ENCODE data around the gene PRMT5. TPM values are rescaled to one million over a fixed set of nuclear protein-coding genes. Genes with fewer than 3 reads are reported as not detected.
A peak's percentile ranks its signal among the peaks of the same experiment; 100 is the strongest.
"Not testable (repeated sequence)": the region's sequence is repeated elsewhere in the genome, so short reads cannot be mapped to it uniquely, and the experiment has no call there.

The PRMT5 gene
- 54.8 TPM for total RNA-seq
- long read RNA-seq, transcript PRMT5-202 (17 exons, 2,531 nt): major isoform, 115 of 177 reads
- long read RNA-seq, transcript PRMT5-204 (17 exons, 2,418 nt): minor isoform, 7 of 177 reads
- long read RNA-seq, partial matches to known transcripts: 14 of 177 reads
- long read RNA-seq, other reads (novel, unspliced or antisense): 38 of 177 reads

DNA sequence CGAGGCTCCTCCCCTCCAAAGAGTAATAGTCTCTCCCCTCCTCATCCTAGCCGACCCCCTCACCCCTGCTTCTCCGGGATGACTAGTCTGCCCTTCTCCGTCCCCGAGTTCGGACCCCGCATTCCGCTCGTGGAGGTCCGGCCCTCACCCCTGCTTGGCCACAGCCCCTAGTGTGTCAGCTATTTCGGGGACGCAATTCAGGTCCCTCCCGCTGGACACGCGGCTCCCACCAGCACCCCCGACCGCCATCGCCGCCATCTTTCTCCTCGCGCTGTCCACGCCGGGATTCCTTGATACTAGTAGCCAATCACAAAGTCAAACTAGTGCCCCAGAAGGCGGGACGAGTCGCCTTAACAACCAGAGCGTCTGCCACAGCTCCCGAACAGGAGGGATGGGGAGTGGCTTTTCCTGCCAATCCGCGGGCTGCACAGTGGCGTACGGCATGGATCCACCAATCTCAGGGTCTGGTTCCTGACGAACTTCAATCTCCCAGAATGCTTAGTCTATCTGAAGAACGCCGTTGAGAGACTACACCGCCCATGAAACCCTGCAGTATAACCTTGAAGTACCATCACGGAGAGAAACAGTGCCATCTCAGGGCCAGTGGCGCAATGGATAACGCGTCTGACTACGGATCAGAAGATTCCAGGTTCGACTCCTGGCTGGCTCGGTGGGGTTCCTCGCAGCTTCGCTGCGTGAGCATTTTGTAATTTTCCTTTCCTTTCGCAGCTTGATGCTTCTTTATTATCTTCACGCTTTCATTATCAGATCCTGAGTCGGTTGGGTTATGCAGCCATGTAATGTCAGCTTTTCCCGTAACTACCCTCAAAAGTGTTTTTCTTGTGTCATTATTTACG lies at the start of gene PRMT5:
PRMT5 (minus strand) TSS at position 273 of the 857 bp plus-strand sequence; CDS start at position 258, 15 bp downstream.
- DNase-seq (ENCODE audit: low spot score): peak; percentile 97

- no peak for DNase-seq (ENCODE audit: low spot score)
Observed at GRCh38 chr14:22978487-22978837, 49.3 kb upstream of the PRMT5 start.

DNA sequence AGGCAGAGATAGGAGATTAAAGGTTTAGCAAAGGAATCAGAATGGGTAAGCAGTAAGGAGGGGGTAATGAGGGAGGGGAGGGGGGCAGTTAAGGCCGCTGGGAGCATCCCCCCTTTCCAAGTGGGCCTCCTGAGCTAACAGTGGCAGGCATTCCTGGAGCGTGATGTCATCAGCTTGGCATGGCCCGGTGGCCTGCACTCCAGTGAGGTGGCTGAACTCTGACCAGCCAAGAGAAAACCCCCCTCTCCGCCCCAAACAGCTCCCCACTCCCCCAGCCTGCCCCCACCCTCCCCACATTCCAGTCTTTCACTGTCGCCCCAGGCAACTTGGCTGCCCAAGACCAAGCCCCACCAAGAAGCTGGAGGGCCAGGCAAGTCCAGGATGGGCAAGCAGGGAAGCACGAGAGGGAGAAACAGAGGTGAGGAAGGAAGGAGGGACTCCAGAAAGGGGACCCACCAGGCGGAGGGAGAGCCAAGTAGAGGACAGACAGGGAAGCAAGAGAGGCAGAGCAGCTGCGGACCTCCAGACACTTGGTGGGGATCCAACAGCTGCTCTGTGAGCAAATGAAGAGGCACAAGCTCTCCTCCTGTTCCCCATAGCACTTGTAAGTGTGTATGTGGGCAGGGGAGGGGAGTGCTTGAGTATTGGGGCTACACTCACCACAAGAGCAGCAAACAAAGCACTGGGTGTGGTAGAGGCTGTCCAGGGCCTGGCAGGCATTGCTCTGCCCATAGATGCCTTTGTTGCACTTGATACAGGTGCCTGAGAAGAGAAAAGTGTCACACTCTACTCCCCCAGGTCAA lies 48.7 kb upstream of the PRMT5 start:
- no peak for DNase-seq (ENCODE audit: low spot score)

DNA sequence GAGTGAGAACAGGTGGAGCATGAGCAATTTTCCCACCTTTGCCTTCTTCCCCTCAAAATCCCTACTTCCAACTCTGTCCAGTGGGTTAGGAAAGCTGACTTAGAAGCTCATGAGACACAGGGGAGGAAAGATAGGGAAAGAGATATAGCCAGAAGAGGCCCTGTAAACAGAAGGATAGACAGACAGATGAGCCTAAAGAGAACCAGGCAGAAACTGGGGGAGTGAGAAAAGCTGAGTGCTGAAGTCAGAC lies 48.2 kb upstream of the PRMT5 start:
- DNase-seq (ENCODE audit: low spot score): no peak

- DNase-seq (ENCODE audit: low spot score): no peak
Observed at GRCh38 chr14:22976620-22977433, 47.7 kb upstream of the PRMT5 start.

GRCh38 chr14:22974530-22975313 lies 45.5 kb upstream of the PRMT5 start:
- no peak for DNase-seq (ENCODE audit: low spot score)

GRCh38 chr14:22973217-22974032 lies 44.2 kb upstream of the PRMT5 start:
- DNase-seq (ENCODE audit: low spot score): no peak

- DNase-seq (ENCODE audit: low spot score): no peak
Observed at GRCh38 chr14:22972313-22972930, 43.2 kb upstream of the PRMT5 start.

DNA sequence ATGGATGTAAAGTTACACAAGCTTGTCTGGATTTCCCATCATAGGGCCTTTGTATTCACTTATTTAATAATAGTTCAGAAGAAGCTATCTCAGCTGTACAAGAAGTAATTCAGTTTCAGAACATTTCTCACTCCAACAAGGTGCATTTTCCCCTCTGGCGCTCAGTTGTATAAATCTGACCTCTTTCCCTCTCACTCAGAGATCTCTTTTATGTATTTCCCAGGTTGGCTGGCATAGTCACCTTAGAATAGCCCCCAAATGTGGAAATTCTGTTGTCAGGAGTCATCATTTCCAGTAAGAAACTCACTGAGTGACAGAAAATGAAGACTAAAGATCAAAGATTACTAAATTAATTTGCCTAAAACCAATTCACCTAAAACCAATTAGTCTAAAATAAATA lies 42.0 kb upstream of the PRMT5 start:
- no peak for DNase-seq (ENCODE audit: low spot score)

DNA sequence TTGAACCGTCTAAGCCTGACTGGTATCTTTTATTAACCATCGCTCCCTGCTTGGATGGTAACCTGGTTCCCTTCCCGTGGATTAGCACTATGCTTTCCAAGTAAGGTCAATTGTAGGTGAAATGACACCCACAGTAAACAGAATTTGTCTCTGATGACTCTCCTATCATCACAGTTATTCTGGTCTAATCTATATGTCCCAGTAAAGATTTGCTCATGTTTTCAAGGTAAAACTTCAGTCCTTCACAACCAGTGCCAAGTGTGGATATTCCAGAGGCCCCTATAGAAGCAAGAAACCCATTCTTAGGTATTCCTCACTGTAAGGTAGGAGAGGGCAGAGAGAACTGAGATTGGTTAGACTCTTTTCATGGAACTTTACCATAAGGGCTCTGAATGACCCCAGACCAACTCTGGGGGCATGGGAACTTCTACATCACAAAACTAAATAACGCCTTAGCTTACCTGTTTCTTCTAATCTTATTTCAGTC lies 37.6 kb upstream of the PRMT5 start:
- DNase-seq (ENCODE audit: low spot score): no peak

DNA sequence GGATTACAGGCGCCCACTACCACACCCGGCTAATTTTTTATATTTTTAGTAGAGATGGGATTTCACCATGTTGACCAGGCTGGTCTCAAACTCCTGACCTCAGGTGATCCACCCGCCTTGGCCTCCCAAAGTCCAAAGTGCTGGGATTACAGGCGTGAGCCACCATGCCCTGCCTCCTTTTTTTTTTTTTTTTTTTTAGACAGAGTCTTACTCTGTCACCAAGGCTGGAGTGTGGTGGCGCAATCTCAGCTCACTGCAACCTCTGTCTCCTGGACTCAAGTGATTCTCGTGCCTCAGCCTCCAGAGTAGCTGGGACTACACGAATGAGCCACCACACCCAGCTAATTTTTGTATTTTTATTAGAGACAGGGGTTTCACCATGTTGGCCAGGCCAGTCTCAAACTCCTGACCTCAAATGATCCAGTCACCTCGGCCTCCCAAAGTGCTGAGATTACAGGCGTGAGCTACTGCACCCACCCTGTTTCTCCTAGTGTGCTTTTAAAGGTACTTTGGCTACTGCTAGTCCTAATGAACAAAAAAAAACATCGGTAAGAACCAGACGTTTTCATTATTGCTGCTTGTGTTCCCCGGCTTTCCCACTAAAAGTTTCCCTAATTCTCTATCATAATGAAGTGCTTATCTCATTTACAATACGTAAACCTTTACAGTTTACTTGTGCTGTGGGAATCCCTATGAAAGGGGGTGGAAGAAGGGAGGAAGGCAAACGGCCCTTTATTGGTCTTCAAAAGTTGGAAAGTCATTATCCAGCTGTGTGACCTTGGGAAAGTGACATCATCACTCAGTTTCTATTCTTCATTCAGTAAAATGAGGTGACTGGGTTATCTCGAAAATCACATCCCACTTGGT lies 37.0 kb upstream of the PRMT5 start:
- not testable (repeated sequence) for DNase-seq (ENCODE audit: low spot score)

DNA sequence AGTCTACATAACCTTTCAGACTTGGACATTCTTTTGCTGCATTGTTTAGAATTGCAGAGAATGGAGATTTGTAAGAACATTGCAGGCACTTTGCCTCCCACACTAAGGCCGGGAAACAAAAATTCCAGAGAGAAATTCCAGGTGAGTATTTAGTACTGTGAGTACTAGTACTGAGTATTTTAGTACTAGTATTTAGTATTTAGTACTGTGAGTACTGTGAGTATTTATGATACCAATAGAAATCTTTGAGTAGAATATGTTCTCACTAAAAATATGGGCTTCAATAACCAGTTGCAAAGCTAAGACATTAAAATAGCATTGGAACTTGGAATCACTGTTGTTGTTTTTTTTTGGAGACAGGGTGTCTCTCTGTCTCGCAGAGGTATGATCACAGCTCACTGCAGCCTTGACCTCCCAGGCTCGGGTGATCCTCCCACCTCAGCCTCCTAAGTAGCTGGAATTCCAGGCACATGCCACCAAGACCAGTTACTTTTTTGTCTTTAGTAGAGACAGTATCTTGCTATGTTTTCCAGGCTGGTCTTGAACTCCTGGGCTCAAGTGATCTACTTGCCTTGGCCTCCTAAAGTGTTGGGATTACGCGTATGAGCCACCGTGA lies 33.0 kb upstream of the PRMT5 start:
- DNase-seq (ENCODE audit: low spot score): no peak

DNA sequence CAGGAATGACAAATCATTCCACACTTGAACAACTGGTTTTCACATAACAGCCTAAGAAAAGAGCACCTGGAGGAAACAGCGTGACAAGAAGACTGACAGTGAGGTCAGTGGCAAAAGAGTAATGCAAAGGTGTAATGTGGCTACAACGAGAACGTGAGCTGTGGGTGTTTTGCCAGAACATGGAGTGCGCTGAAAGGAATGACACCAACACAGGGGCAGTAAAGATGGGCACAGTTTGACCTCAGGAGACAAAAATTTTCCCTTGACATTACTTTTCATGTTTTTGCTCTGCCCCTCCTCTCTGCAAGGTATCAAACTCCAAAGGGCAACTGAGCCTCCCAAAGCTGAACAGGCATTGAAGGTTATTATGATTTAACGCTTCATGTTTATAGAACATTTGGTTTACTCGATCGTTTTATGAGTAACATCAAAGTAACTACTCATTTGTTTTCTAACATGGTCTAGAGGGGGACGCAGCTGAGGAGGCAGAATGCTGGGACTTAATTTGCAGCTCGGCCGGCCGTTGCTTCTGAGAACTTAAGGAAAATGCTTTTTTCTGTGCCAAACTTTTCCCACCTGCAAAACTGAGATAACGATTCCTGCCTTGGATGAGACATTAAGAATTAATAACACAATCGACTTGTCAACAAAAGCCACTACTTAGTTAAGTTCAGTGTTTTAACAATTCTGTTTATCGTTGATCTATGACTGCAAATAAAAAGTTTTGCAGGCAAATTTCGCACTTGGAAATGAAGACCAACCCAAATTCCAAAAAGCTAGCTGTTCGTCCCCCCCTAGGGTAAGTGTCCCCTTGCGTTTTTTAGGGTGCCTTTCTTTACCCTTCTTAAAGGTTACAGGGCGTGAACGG lies 26.8 kb upstream of the PRMT5 start:
- DNase-seq (ENCODE audit: low spot score): no peak

DNA sequence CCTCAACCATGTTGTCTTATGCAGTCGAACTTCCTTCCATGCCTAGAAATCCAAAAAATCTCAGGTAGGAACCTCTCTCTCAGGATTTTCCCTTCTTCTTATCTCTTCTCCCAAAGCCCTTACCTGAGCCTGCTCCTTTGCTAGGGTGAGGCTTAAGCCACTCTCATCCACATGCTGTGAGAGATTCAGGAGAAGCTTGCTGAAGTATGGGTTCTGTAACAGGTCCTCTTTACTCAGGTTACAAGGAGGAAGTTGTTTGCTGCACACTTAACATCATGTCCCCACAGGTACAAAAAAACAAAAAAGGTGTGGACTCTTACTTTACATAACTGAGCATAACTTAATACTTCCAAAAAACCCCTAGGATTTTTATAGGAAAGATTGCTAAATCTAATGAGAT lies 23.2 kb upstream of the PRMT5 start:
- DNase-seq (ENCODE audit: low spot score): no peak

DNA sequence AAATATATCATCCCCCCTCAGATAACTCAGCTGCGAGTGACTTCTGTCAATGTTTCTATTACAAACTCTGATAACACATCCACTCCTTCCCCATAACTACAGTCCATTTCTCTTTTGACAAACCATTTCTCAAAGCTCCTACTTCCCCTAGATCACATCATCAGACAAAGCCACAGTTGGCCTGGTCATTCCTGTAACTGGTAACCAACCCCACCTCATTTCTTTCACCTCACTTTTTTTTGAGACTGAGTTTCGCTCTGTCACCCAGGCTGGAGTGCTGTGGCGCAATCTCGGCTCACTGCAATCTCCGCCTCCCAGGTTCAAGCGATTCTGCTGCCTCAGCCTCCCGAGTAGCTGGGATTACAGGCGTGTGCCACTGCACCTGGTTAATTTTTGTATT lies 22.6 kb upstream of the PRMT5 start:
- DNase-seq (ENCODE audit: low spot score): not testable (repeated sequence)

GRCh38 chr14:22945642-22946041 lies 16.5 kb upstream of the PRMT5 start:
- no peak for DNase-seq (ENCODE audit: low spot score)

GRCh38 chr14:22939684-22940083 lies 10.5 kb upstream of the PRMT5 start:
- DNase-seq (ENCODE audit: low spot score): no peak
